H1 (cell line): ENCODE results near the gene PFDN5. TPM values are rescaled to one million over a fixed set of nuclear protein-coding genes. Genes with fewer than 3 reads are reported as not detected.

ENCODE experiments used
- CTCF ChIA-PET: fragments of 300-600 bp; sonication (Branson Sonifier 250); formaldehyde crosslinking; loops from one replicate; lab custom pipeline; 2021; ENCODE audit not compliant: partially characterized antibody; lab: Charles Lee
- POLR2A ChIA-PET: fragments of 300-600 bp; sonication (Branson Sonifier 250); formaldehyde crosslinking; loops from one replicate; lab custom pipeline; 2021; ENCODE audit warnings: inconsistent platforms; ENCODE audit not compliant: partially characterized antibody; lab: Charles Lee
- DNase-seq, 2 experiments: peaks; one replicate each; pipeline versions ENCODE4 v3.0.0 to v3.0.0-alpha.2; 2010 to 2022; ENCODE audit warnings: low spot score in 2 of 2, low read depth in 1 of 2, mixed read lengths in 1 of 2
- FAIRE-seq: peaks from 2 replicates; lab custom pipeline; 2011; peaks lifted over from hg19 to GRCh38; lab: Jason Lieb, UNC
- H2AFZ ChIP-seq: 2 replicates; pipeline ENCODE4 v1.8.1; 2012; ENCODE audit warnings: low read length, inconsistent platforms
- H2AK5ac ChIP-seq: 2 replicates; pipeline ENCODE4 v1.6.1; 2013; ENCODE audit warnings: low read depth, low read length
- H2BK120ac ChIP-seq: replicated peaks from 2 replicates; pipeline ENCODE3; 2013; ENCODE audit warnings: low read depth, low read length, inconsistent platforms
- H2BK12ac ChIP-seq: 2 replicates; pipeline ENCODE4 v1.6.1; 2013; ENCODE audit warnings: low read depth, low read length
- H2BK15ac ChIP-seq: 2 replicates; pipeline ENCODE4 v1.6.1; 2013; ENCODE audit warnings: low read length
- H2BK20ac ChIP-seq: 2 replicates; pipeline ENCODE4 v1.6.1; 2013; ENCODE audit warnings: low read length
- H2BK5ac ChIP-seq: 2 replicates; pipeline ENCODE4 v1.6.1; 2013; ENCODE audit warnings: low read depth, low read length
- H3K14ac ChIP-seq: 2 replicates; pipeline ENCODE4 v1.6.1; 2013; ENCODE audit warnings: inconsistent platforms; ENCODE audit not compliant: insufficient read length
- H3K18ac ChIP-seq: 2 replicates; pipeline ENCODE4 v1.6.1; 2013; ENCODE audit warnings: low read length; ENCODE audit errors: extremely low read depth
- H3K23ac ChIP-seq: 2 replicates; pipeline ENCODE4 v1.6.1; 2013; ENCODE audit warnings: inconsistent platforms; ENCODE audit not compliant: insufficient read length
- H3K23me2 ChIP-seq: 2 replicates; pipeline ENCODE4 v1.6.1; 2013; ENCODE audit warnings: low read depth, low read length
- H3K27ac ChIP-seq: 2 replicates; pipeline ENCODE4 v1.6.1; 2011; ENCODE audit warnings: low read depth, low read length, inconsistent platforms
- H3K27me3 ChIP-seq, 4 experiments: replicated peaks in 1 of 4; 1 replicate in 1 of 4; 2 replicates in 3 of 4; pipeline versions ENCODE4 v1.6.1 to v1.8.1; 2011 to 2013; ENCODE audit warnings: low read length in 3 of 4, mild to moderate bottlenecking in 3 of 4, inconsistent platforms in 2 of 4, mixed read lengths in 2 of 4, moderate library complexity in 1 of 4; ENCODE audit not compliant: control insufficient read depth in 3 of 4, insufficient read depth in 3 of 4; ENCODE audit errors: extremely low read depth in 1 of 4
- H3K36me3 ChIP-seq, 4 experiments: 2 replicates each; pipeline versions ENCODE4 v1.6.1 to v1.8.1; 2011 to 2013; ENCODE audit warnings: mild to moderate bottlenecking in 4 of 4, low read length in 3 of 4, moderate library complexity in 2 of 4, control low read depth in 1 of 4, inconsistent platforms in 1 of 4; ENCODE audit not compliant: insufficient read depth in 4 of 4, control insufficient read depth in 2 of 4
- H3K4ac ChIP-seq: replicated peaks from 2 replicates; pipeline ENCODE3; 2013; ENCODE audit warnings: low read length, low read depth, mixed read lengths, inconsistent platforms; ENCODE audit not compliant: insufficient read length
- H3K4me1 ChIP-seq, 4 experiments: replicated peaks in 1 of 4; 1 replicate in 1 of 4; 2 replicates in 3 of 4; pipeline versions ENCODE4 v1.6.1 to v1.8.1; 2011 to 2013; ENCODE audit warnings: low read length in 3 of 4, inconsistent platforms in 2 of 4, mixed read lengths in 1 of 4; ENCODE audit not compliant: insufficient read depth in 4 of 4, control insufficient read depth in 3 of 4
- H3K4me2 ChIP-seq, 2 experiments: 2 replicates each; pipeline versions ENCODE4 v1.6.1 to v1.8.1; 2011 to 2013; ENCODE audit warnings: low read depth in 2 of 2, low read length in 2 of 2, control low read depth in 1 of 2, inconsistent platforms in 1 of 2, mild to moderate bottlenecking in 1 of 2; ENCODE audit not compliant: insufficient read depth in 1 of 2
- H3K4me3 ChIP-seq, 4 experiments: fragments of 200-600, 300-600 bp in 1 of 4; sonication (generic), shearing (Covaris generic), sonication (Bioruptor Twin) in 1 of 4; 2 replicates each; pipeline versions ENCODE4 v1.5.1 to v1.8.1; 2011 to 2016; ENCODE audit warnings: low read length in 4 of 4, low read depth in 3 of 4, control low read depth in 2 of 4, inconsistent platforms in 2 of 4, mild to moderate bottlenecking in 2 of 4, mixed read lengths in 1 of 4, moderate library complexity in 1 of 4; ENCODE audit not compliant: insufficient read depth in 2 of 4; ENCODE audit errors: extremely low read depth in 1 of 4
- H3K56ac ChIP-seq: replicated peaks from 2 replicates; pipeline ENCODE3; 2013; ENCODE audit warnings: low read depth, mild to moderate bottlenecking, mixed read lengths, low read length, inconsistent platforms; ENCODE audit not compliant: insufficient read length
- H3K79me1 ChIP-seq: 2 replicates; pipeline ENCODE4 v1.6.1; 2013; ENCODE audit warnings: low read depth, low read length, control low read depth
- H3K79me2 ChIP-seq, 2 experiments: 2 replicates each; pipeline versions ENCODE4 v1.6.1 to v1.8.1; 2012 to 2013; ENCODE audit warnings: low read length in 2 of 2, mild to moderate bottlenecking in 2 of 2, inconsistent platforms in 1 of 2; ENCODE audit not compliant: insufficient read depth in 2 of 2, control insufficient read depth in 1 of 2
- H3K9ac ChIP-seq, 4 experiments: replicated peaks in 1 of 4; 1 replicate in 1 of 4; 2 replicates in 3 of 4; pipeline versions ENCODE4 v1.6.1 to v1.8.1; 2011 to 2013; ENCODE audit warnings: low read depth in 3 of 4, low read length in 3 of 4, control low read depth in 2 of 4, mild to moderate bottlenecking in 2 of 4, moderate library complexity in 2 of 4, inconsistent platforms in 1 of 4; ENCODE audit errors: extremely low read depth in 1 of 4
- H3K9me3 ChIP-seq, 2 experiments: 2 replicates each; pipeline versions ENCODE4 v1.6.1 to v1.8.1; 2012 to 2013; ENCODE audit warnings: mild to moderate bottlenecking in 2 of 2, moderate library complexity in 2 of 2, control low read depth in 1 of 2, inconsistent platforms in 1 of 2, low read depth in 1 of 2, low read length in 1 of 2, mixed read lengths in 1 of 2; ENCODE audit not compliant: insufficient read depth in 2 of 2
- H4K20me1 ChIP-seq, 2 experiments: replicated peaks in 1 of 2; 2 replicates each; pipeline versions ENCODE3 to v1.8.1; 2011 to 2013; ENCODE audit warnings: inconsistent platforms in 2 of 2, low read length in 2 of 2, mild to moderate bottlenecking in 1 of 2; ENCODE audit not compliant: insufficient read depth in 2 of 2, control insufficient read depth in 1 of 2
- H4K5ac ChIP-seq: 2 replicates; pipeline ENCODE4 v1.6.1; 2013; ENCODE audit warnings: low read length, low read depth, mixed read lengths, inconsistent platforms; ENCODE audit not compliant: insufficient read length
- H4K8ac ChIP-seq: 2 replicates; pipeline ENCODE4 v1.8.0; 2013; ENCODE audit warnings: mild to moderate bottlenecking, moderate library complexity, low read length, inconsistent platforms; ENCODE audit not compliant: insufficient read depth; ENCODE audit errors: extremely low read depth
- H4K91ac ChIP-seq: replicated peaks from 2 replicates; pipeline ENCODE3; 2013; ENCODE audit warnings: low read length, mixed read lengths, inconsistent platforms; ENCODE audit not compliant: insufficient read length
- BCL11A ChIP-seq, 2 experiments: IDR thresholded peaks; one replicate each; pipeline ENCODE4 v1.6.1; 2011; ENCODE audit warnings: low read depth in 2 of 2, low read length in 2 of 2, mild to moderate bottlenecking in 2 of 2
- HDAC6 ChIP-seq: IDR thresholded peaks from one replicate; pipeline ENCODE4 v1.7.1; 2012; ENCODE audit warnings: low read depth, mild to moderate bottlenecking, inconsistent platforms, low read length, moderate library complexity
- KDM1A ChIP-seq: fragments of 200-600, 300-600 bp; sonication (generic); IDR thresholded peaks from 2 replicates; pipeline ENCODE4 v1.7.1; 2016; ENCODE audit warnings: mild to moderate bottlenecking, low read length, borderline replicate concordance
- RBBP5 ChIP-seq: IDR thresholded peaks from 2 replicates; pipeline ENCODE4 v1.7.1; 2012; ENCODE audit warnings: low read depth, mild to moderate bottlenecking, inconsistent platforms, low read length, moderate library complexity, borderline replicate concordance
- RNF2 ChIP-seq: fragments of 200-900, 300-1000 bp; sonication (generic); IDR thresholded peaks from 2 replicates; pipeline ENCODE4 v1.7.1; 2016; ENCODE audit warnings: borderline replicate concordance, low read depth, mild to moderate bottlenecking, antibody characterized with exemption, low read length; ENCODE audit not compliant: poor library complexity, severe bottlenecking; ENCODE audit errors: missing control alignments
- SAP30 ChIP-seq: fragments of 300-600 bp; sonication (generic); IDR thresholded peaks from 2 replicates; pipeline ENCODE4 v1.7.1; 2012; ENCODE audit warnings: low read length, moderate library complexity, mild to moderate bottlenecking, inconsistent platforms; ENCODE audit not compliant: insufficient read depth, insufficient replicate concordance
- SIRT6 ChIP-seq: IDR thresholded peaks from one replicate; pipeline ENCODE4 v1.7.1; 2012; ENCODE audit warnings: low read length, inconsistent platforms
- SIX5 ChIP-seq: IDR thresholded peaks from 2 replicates; pipeline ENCODE4 v1.6.1; 2011; ENCODE audit warnings: mild to moderate bottlenecking, low read depth, low read length
- SP4 ChIP-seq: IDR thresholded peaks from 2 replicates; pipeline ENCODE4 v1.6.1; 2012; ENCODE audit warnings: low read length, inconsistent platforms
- TAF7 ChIP-seq: optimal IDR thresholded peaks from 2 replicates; pipeline ENCODE3; 2011; ENCODE audit warnings: low read depth, mild to moderate bottlenecking, inconsistent platforms, low read length, moderate library complexity, borderline replicate concordance
- TCF12 ChIP-seq: IDR thresholded peaks from 2 replicates; pipeline ENCODE4 v1.6.1; 2011; ENCODE audit warnings: low read depth, mild to moderate bottlenecking, low read length
- WGBS, 2 experiments: shearing (Covaris generic) in 1 of 2; methylation state at CpG; one replicate each; pipeline versions ENCODE4 v1.1.6 to v1.1.7; 2013 to 2015; ENCODE audit warnings: low lambda C conversion rate in 2 of 2, mixed read lengths in 2 of 2, inconsistent platforms in 1 of 2, low coverage in 1 of 2, missing lambda C conversion rate in 1 of 2; ENCODE audit not compliant: insufficient replicate concordance in 2 of 2, insufficient coverage in 1 of 2, insufficient read length in 1 of 2; ENCODE audit errors: extremely low coverage in 1 of 2, missing lambda C conversion rate in 1 of 2; 5-methylcytosine and 5-hydroxymethylcytosine counted together
- polyA plus RNA-seq, 7 experiments: library from polyadenylated mRNA; depleted of rRNA in 3 of 7; stranded (reverse) in 5 of 7; unstranded in 2 of 7; fragments of >200 nt in 5 of 7; fragments of 200-250 nt in 2 of 7; gene quantifications; 1 replicate in 5 of 7; 2 replicates in 1 of 7; 4 replicates in 1 of 7; pipeline versions ENCODE4 v1.2.1 to v1.2.3, GENCODE V29; 2011 to 2013; ENCODE audit warnings: missing spikeins in 2 of 7, mixed read lengths in 2 of 7
- total RNA-seq: library from RNA; stranded (reverse); fragmentation: NEBNext Ultra II Directional; extraction: Animal tissue kit (Norgen Biotek cat#: 25700); gene quantifications from 2 replicates; pipeline ENCODE4 v1.2.1, GENCODE V29; 2021
- TF ChIP-seq, protein P1 (sequence below): IDR thresholded peaks from 2 replicates; pipeline ENCODE4 v1.6.1; 2011; ENCODE audit warnings: low read length, improper control_type of control experiment

PFDN5 gene
- total and polyA plus RNA-seq, 2 of the 8 experiments (the other 6 are each of a cell fraction or from before 2014, with no cell fraction given) = 290 to 630 TPM

- no peak overlapping the region for H4K91ac ChIP-seq
These were observed 37.4 kb downstream of the PFDN5 start for GRCh38 chr12:53332744-53333143.

More at GRCh38 chr12:53332744-53333143, 37.4 kb downstream of the PFDN5 start:
- Histone ChIP-seq H3K36me3 (no peaks in the 10 kb centered on the region), H2BK120ac (no peak overlapping the region), H3K9me3 (no peaks in the 10 kb centered on the region), H4K8ac (no peak overlapping the region), H3K4me1 (peaks cover 0 to 16% (median 5%) of the 10 kb centered on the region in 4 experiments; a peak in 5 of 7 replicates), H3K9ac (no peak overlapping the region), H3K4me3 (no peak overlapping the region), H2BK12ac (no peak overlapping the region), H2BK5ac (no peak overlapping the region), H3K23ac (no peak overlapping the region), H3K27me3 (peaks cover 3 to 21% (median 17%) of the 10 kb centered on the region in 4 experiments), H3K4ac (no peak overlapping the region), H3K14ac (no peak overlapping the region), H3K79me1 (no peaks in the 10 kb centered on the region), H3K18ac (no peak overlapping the region), H2AK5ac (no peak overlapping the region), H2BK20ac (no peak overlapping the region), H3K79me2 (no peaks in the 10 kb centered on the region), H3K27ac (no peak overlapping the region), H2BK15ac (no peak overlapping the region), H3K23me2 (0 out of 2 replicates have a peak, but pooled peaks cover 4% of the 10 kb centered on the region), H4K20me1 (no peaks in the 10 kb centered on the region), H3K56ac (no peak overlapping the region), H3K4me2 (no peak overlapping the region), H2AFZ (no peak overlapping the region), H4K5ac (no peak overlapping the region)
- 94% methylated on average over 10 of the region's 15 CpGs; no CpG with 5 or more reads in 1 of the 2 experiments for WGBS, 2 experiments
- CTCF ChIA-PET = interaction anchor here (0.7 to 21.2 kb wide), 5 partner anchors 9 to 19 kb away, joined by 3 to 381 read pairs (median 9); partner anchors contain the start of gene AAAS
- TF ChIP-seq HDAC6 = no peak
- TF ChIP-seq RNF2 = no peak
- TF ChIP-seq SAP30 = no peak
- TF ChIP-seq, protein P1, sequence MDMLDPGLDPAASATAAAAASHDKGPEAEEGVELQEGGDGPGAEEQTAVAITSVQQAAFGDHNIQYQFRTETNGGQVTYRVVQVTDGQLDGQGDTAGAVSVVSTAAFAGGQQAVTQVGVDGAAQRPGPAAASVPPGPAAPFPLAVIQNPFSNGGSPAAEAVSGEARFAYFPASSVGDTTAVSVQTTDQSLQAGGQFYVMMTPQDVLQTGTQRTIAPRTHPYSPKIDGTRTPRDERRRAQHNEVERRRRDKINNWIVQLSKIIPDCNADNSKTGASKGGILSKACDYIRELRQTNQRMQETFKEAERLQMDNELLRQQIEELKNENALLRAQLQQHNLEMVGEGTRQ = no peak
- no peak for TF ChIP-seq KDM1A
- no peak for TF ChIP-seq SIX5
- no peak for TF ChIP-seq SP4
- no peak for TF ChIP-seq BCL11A (IDR thresholded peaks at IDR 0.05; ENCODE audit: low read depth in 2 of 2, low read length in 2 of 2)
- TF ChIP-seq SIRT6 = no peak
- no peak for TF ChIP-seq TAF7
- no peak for TF ChIP-seq RBBP5
- TF ChIP-seq TCF12 = no peak
- POLR2A ChIA-PET = interaction anchor here (1.0 to 2.5 kb wide), 3 partner anchors 12 to 85 kb away, joined by 3 to 8 read pairs (median 8); no protein-coding TSS in a partner anchor
- FAIRE-seq = no peak
- no peak for DNase-seq
